Measurements from ENCODE around the gene KCNK17. TPM values are rescaled to one million over a fixed set of nuclear protein-coding genes. Genes with fewer than 3 reads are reported as not detected.

Gene KCNK17
- total and polyA plus RNA-seq, 9 of the 15 experiments (the other 6 are each of a cell fraction or from before 2014, with no cell fraction given): not detected

DNA sequence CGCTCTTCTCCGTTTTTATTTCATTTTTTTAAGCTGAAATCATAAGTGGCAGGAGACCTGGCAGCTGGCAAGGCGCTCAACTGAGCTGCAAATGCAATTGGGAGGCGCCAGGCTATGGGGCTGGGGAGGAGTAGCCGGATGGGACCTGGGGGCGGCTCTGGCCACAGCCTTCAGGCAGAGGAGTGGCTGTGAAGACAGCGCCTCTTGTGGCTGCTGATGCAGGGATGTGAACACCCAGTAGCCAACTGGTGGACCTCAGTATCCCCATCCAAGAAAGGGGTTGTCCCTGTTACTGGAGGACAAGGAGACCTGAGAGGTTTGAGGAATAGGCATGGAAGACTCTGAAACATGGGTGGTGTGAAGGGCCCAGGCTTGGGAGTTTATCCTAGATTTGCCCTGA, 12.6 kb downstream of the KCNK17 start (continued):
- TF ChIP-seq OTX1 (CRISPR knock-in tag; IDR thresholded peaks at IDR 0.05) (no peak), KLF16 (IDR thresholded peaks at IDR 0.05) (peak; percentile 30; the same call in 1 of the 2 replicates), CEBPG (CRISPR knock-in tag; IDR thresholded peaks at IDR 0.05) (no peak), CEBPG (tag; conservative IDR thresholded peaks at IDR 0.05 in 1 of 2, IDR thresholded peaks at IDR 0.05 in 1 of 2) (no peak), ESRRB (CRISPR knock-in tag; IDR thresholded peaks at IDR 0.05; ENCODE audit: borderline replicate concordance) (no peak), BRF1 (IDR thresholded peaks at IDR 0.05; ENCODE audit: borderline replicate concordance, extremely low read depth, insufficient read length) (no peak), PHF20 (IDR thresholded peaks at IDR 0.05; ENCODE audit: partially characterized antibody) (no peak), ASH1L (IDR thresholded peaks at IDR 0.05; ENCODE audit: borderline replicate concordance, low read depth, partially characterized antibody) (no peak), ERF (CRISPR knock-in tag; IDR thresholded peaks at IDR 0.05) (no peak), ZNF133 (CRISPR knock-in tag; IDR thresholded peaks at IDR 0.05) (no peak), KDM1A (IDR thresholded peaks at IDR 0.05) (0 out of 4 replicates have a peak, but pooled peaks of 1 of the 2 experiments have one; percentile 20), ZBTB7A (IDR thresholded peaks at IDR 0.05; ENCODE audit: borderline replicate concordance, control insufficient read depth, low read depth, low read length) (peak; percentile 20; the same call in 1 of the 2 replicates), ILK (tag; IDR thresholded peaks at IDR 0.05; ENCODE audit: borderline replicate concordance, low read depth) (no peak), ZNF12 (CRISPR knock-in tag; IDR thresholded peaks at IDR 0.05) (no peak), ZNF707 (CRISPR knock-in tag; conservative IDR thresholded peaks at IDR 0.05) (no peak), SP1 (CRISPR knock-in tag; IDR thresholded peaks at IDR 0.05) (no peak), EHMT2 (IDR thresholded peaks at IDR 0.05) (no peak), RCOR1 (IDR thresholded peaks at IDR 0.05; ENCODE audit: borderline replicate concordance in 1 of 2, low read depth in 2 of 2, low read length in 2 of 2) (peak in 1 of 2 experiments; percentile 78; a peak in 2 of 4 replicates), GTF2F1 (IDR thresholded peaks at IDR 0.05; ENCODE audit: low read depth, low read length) (no peak), EP400 (IDR thresholded peaks at IDR 0.05) (no peak), ZNF75A (CRISPR knock-in tag; IDR thresholded peaks at IDR 0.05) (no peak), COPS2 (conservative IDR thresholded peaks at IDR 0.05) (no peak), ZNF639 (CRISPR knock-in tag; conservative IDR thresholded peaks at IDR 0.05 in 1 of 2, IDR thresholded peaks at IDR 0.05 in 1 of 2) (no peak), ZHX1 (conservative IDR thresholded peaks at IDR 0.05; ENCODE audit: low read length) (no peak)
- TF ChIP-seq, protein P1, sequence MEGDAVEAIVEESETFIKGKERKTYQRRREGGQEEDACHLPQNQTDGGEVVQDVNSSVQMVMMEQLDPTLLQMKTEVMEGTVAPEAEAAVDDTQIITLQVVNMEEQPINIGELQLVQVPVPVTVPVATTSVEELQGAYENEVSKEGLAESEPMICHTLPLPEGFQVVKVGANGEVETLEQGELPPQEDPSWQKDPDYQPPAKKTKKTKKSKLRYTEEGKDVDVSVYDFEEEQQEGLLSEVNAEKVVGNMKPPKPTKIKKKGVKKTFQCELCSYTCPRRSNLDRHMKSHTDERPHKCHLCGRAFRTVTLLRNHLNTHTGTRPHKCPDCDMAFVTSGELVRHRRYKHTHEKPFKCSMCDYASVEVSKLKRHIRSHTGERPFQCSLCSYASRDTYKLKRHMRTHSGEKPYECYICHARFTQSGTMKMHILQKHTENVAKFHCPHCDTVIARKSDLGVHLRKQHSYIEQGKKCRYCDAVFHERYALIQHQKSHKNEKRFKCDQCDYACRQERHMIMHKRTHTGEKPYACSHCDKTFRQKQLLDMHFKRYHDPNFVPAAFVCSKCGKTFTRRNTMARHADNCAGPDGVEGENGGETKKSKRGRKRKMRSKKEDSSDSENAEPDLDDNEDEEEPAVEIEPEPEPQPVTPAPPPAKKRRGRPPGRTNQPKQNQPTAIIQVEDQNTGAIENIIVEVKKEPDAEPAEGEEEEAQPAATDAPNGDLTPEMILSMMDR (IDR thresholded peaks at IDR 0.05 in 2 of 3, conservative IDR thresholded peaks at IDR 0.05 in 1 of 3; ENCODE audit: insufficient read depth in 2 of 3, low read depth in 1 of 3, low read length in 3 of 3): peak; percentile 77 to 88 (median 86)

All from K562 (cell line).